Stimulated activated CD4-positive, alpha-beta T cell treated with anti-CD3 and anti-CD28 coated beads, Interleukin-1b, Interleukin-23, amount 100 ng/mL, for 4 hours (primary cell): ENCODE data around the gene LPO.

Experiments used
- DNase-seq, 2 donors: peaks; one replicate each; pipeline ENCODE4 v3.0.0-alpha.2; 2020; ENCODE audit warnings: low read depth in 2 of 2

The LPO gene

DNA sequence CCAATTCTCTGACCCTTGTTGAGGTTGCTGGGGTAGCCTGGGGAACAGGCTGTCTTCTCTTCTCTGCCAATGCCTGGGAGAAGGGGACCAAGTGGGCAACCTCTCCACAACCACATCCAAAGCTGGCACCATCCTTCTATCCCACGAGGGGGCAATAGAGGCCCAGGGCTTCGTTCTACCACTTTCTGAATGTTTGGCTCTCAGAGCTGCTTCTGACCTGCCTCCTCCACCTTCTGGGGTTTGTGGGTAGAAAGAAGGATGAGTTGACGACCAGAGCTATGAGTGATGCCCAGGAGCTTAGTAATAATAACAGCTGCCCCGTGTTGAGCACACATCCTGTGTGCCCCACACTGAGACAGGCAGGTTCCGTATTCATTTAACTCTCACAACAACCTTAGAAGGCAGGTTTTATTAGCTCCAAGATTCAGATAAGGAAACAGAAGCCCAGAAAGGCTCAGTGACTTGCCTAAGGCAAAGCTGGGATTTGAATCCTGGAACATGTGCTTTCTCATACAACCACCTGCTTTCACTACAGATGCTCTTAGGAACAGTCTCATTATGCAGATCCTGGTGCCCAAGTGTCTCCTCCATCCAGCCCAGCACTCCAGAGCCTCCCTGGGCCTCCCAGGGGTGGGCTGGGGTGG, 79.2 kb downstream of the LPO start:
- DNase-seq = peak; percentile 50 to 66

DNA sequence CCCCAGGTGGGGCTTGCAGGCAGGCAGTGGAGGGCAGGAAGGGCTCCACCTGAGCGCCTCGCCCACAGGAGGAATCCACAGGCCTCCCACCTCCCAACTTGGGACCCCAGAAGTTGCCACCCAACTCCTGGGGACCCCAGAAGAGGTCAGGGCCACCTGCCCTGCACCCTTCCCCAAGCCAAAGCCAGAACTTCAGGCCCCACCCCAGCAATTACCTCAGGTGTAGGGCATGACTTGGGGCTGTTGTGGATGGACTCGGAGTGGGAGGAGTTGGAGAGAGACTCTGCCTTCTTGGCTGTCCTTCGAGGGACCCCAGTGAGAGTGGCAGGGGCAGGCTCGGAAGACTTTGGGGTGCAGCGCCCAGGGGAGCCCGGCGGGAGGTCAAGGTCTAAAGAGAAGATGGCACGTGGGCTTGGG, 79.7 kb downstream of the LPO start:
- DNase-seq = no peak
